GM19193 (cell line): ENCODE data around the gene TCHH.

Experiments used
- POLR2A ChIP-seq: IDR thresholded peaks from 4 replicates; pipeline ENCODE4 v1.6.1; 2011; ENCODE audit not compliant: insufficient read depth, insufficient read length; ENCODE audit errors: extremely low read depth

The TCHH gene

DNA sequence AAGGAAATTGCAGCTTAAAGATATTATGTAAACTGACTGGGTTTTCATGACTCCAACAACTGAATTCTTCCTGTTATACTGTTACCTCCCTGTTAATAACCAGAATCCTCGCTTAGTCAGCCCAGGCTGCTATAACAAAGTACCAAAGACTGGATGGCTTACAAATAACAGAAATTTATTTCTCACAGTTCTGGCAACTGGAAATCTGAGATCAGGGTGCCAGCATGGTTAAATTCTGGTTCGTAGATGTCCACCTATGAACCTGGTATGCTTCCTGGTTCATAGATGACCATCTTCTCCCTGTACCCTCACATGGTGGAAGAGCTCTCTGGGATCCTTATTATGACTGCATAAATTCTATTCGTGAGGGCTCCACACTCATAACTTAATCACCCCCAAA lies 18.3 kb downstream of the TCHH start:
- no peak for TF ChIP-seq POLR2A

DNA sequence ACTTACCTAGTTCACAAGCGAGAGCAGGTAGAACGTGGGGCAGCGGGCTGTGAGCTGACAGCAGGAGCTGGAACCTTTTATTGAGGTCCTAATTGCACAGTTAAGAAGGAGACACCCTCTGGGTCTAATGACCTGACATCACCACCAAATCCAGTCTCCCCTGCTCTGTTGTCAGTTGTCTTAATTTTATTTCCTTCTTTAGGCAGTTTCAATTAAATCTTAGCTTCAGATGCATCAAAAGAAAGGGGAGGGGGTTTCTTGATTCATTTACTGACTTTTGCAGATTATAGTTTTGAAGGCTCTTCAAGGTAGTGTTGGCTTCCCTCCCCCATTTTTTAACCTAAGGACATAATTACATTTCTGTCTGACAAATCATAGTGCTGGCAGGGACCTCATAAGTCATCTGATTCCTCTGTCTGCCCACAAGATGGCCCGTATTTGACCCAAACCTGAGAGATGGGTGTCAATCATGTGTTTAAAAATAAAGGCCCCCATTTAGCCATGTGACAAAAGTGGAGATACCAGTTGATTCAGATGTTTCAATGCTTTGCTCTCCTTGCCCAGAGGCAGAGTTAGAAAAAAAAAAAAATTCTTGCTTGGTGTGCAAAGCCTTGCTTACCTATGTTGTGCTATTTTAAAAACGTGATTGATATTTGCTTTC lies 26.1 kb downstream of the TCHH start, which contains the start of gene TCHHL1:
TCHHL1 (minus strand) TSS at position 51 of the 661 bp plus-strand sequence. CDS start 921 bp downstream, outside the sequence.
- no peak for TF ChIP-seq POLR2A

DNA sequence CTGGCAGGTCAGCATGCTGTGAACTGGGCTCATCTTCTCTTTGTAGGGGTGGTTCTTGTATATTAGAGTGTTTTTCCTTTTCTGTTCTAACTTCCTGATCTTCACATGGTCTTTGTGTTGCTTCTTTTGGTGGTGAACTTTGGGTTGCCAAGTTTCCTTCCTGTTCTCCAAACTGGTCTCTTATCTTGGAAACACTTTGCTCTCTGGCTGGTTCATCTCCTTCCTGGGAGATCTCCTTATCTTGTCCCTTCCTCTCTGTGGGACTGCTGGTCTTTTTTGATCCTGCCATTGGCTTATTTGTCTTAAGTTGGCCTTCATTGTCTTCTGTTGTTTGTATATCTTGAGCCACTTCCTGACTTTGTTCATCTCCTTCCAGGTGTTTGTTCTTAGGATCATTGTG lies 28.5 kb downstream of the TCHH start:
- no peak for TF ChIP-seq POLR2A

DNA sequence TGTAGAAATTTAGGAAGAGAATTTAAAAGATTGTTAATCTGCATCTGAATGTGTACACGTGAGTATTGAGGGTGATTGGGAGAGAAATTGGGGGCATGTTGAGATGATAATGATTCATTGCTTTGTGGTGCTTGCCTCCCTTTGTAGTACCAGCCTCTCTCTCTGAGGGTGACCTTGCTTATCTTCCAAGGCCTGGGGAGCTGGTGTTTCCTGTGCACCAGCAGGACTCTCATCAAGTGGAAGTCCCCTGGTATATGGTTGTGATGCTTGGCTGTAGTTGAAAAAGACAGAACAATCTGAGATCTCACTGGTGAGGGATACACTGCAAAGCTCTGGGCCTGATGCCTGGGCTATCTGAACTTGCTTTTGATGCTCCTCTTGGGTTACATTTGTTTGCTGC lies 30.4 kb downstream of the TCHH start:
- no peak for TF ChIP-seq POLR2A

DNA sequence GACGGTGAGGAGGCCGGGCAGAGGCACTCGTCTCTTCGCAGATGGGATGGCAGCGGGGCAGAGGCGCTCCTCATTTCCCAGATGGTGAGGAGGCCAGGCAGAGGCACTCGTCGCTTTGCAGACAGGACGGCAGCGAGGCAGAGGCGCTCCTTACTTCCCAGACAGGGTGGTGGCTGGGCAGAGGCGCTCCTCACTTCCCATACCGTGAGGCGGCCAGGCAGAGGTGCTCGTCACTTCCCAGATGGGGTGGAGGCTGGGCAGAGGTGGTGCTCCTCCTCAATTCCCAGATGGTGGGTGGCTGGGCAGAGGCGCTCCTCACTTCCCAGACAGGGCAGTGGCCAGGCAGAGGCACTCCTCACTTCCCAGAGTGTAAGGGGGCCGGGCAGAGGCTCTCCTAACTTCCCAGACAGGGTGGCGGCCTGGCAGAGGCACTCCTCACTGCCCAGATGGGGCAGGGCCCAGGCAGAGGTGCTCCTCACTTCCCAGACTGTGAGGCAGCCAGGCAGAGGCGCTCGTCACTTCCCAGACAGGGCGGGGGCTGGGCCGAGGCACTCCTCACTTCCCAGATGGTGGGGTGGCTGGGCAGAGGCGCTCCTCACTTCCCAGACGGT lies 36.3 kb downstream of the TCHH start:
- TF ChIP-seq POLR2A: no peak

DNA sequence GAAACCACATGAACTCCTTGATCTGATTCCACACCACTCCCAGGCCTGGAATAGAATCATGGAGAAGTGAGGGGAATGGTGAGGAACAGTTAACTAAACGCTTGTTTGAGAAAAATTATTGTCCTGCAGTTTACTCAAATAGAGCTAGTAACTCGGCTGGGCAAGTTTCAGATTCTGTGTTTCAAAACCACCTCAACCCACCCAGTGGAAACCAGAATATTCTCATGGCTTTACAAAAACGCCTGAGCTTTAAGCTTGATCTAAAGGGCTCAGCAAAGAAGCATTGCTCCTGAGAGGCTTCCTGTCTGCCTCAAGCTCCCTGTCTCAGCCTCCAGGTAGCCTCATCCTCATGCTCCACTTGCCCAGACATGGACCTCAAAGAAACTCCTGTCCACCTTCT lies 42.9 kb downstream of the TCHH start:
- no peak for TF ChIP-seq POLR2A

DNA sequence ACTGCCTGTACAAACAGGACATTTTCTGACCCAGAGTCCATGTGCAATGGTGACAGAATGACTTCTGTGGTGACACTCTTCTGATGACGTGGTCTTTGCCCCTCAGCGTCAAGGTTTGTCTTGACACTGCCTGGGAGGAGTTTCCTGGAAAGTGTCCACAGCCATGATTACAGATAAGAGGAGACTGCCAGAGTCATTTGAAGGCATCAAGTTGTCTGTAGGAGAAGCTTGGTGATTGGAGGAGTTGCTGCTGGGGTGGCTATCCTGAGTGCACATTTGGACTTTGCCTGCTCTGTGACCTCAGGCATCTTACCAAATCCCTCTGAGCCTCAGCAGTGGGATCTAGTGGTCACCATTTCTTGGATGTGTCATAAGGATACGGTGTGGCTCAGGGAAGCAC lies 44.1 kb downstream of the TCHH start:
- no peak for TF ChIP-seq POLR2A

DNA sequence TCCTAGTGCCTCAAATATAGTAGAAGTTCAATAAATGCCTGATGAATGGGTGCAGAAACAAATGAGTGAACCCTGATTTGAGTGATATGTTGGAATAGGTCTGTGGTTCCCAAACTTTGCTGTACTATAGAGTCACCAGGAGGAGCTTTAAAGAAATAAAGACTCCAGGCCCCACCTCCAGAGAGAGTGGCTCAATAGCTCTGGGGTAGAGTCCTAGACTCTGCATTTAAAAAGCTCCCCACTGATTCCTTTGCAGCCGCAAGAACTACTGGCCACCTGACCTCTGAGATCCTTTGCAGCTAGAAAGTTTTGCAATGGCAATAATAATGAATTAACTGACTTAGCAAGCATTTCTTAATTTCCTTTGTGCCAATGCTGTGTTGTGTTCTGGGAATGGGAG lies 47.3 kb downstream of the TCHH start:
- no peak for TF ChIP-seq POLR2A

DNA sequence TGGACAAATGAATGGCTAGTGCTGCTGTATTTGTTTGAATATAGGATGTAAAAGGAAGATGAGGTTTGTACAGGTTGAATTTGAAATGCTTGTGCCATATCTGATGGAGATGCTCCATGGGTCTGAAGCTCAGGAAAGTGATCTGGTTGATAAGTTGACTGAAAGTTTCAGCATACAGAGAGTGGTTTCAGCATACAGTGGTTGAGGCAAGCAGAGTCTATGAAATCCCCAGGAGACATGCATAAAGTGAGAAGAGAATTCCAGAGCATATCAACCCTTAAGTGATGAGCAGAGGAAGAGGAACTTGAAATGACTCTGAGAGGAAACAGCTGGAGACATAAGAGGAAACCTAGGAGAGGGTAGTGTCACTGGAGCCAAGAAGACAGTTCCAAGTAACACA lies 48.1 kb downstream of the TCHH start:
- no peak for TF ChIP-seq POLR2A

DNA sequence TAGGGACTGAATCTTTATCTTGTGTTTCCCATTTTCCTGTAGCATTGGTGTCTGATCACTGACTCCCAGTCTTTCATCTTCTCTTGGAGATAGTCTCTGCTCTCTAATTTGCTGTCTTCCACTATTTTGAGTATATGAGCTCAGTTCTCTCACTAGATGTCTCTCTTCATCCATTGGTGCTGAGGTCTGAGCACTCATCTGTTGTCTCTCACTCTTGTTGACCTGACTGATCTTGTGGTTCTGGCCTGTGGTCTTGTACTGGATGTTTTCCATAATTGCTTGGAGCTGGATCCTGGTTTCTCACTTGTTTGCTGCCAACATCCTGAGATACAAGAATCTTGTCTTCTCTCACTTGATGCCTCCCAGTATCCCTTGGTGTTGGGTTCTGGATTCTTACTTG lies 53.3 kb downstream of the TCHH start:
- no peak for TF ChIP-seq POLR2A
